Tibial artery (tissue), 4 donors: ENCODE measurements around the gene HDAC4.

Experiments
- DNase-seq, 2 donors: peaks; one replicate each; pipeline ENCODE4 v3.0.0-alpha.2; 2019
- H3K27ac ChIP-seq, 2 donors: fragments of 200-600 bp; sonication (generic) in 1 of 2; 1 replicate in 1 of 2; 2 replicates in 1 of 2; pipeline ENCODE4 v1.5.1; 2018 to 2019; ENCODE audit warnings: mild to moderate bottlenecking in 1 of 2
- H3K27me3 ChIP-seq, 2 donors: fragments of 200-600 bp; sonication (generic) in 1 of 2; one replicate each; pipeline versions ENCODE4 v1.5.1 to v1.6.0; 2016 to 2019
- H3K36me3 ChIP-seq, 3 donors: fragments of 200-600 bp; sonication (generic) in 2 of 3; one replicate each; pipeline ENCODE4 v1.5.1; 2016 to 2019; ENCODE audit warnings: mild to moderate bottlenecking in 2 of 3
- H3K4me1 ChIP-seq, 4 donors: fragments of 200-600 bp; sonication (generic) in 2 of 4; 1 replicate in 3 of 4; 2 replicates in 1 of 4; pipeline ENCODE4 v1.5.1; 2016 to 2019
- H3K4me3 ChIP-seq, 2 donors: fragments of 200-600 bp; sonication (generic) in 1 of 2; 1 replicate in 1 of 2; 2 replicates in 1 of 2; pipeline ENCODE4 v1.5.1; 2018 to 2019; ENCODE audit warnings: mild to moderate bottlenecking in 2 of 2
- H3K9me3 ChIP-seq, 3 donors: fragments of 200-600 bp; sonication (generic) in 1 of 3; one replicate each; pipeline ENCODE4 v1.5.1; 2016 to 2019
- CTCF ChIP-seq, 2 experiments: fragments of 200-600 bp in 1 of 2; fragments of 450-650 bp in 1 of 2; IDR thresholded peaks; one replicate each; pipeline ENCODE4 v1.5.1; 2017 to 2019; ENCODE audit warnings: antibody characterized with exemption in 2 of 2, mild to moderate bottlenecking in 1 of 2, moderate library complexity in 1 of 2
- intact Hi-C: fragments of 100-400 bp; cut with DNase I; formaldehyde crosslinking; loops from one replicate; pipeline ENCODE4 v1.15.0; 2023; ENCODE audit warnings: low total_unique reads

HDAC4 gene

GRCh38 chr2:239086325-239087020 is 314.3 kb downstream of the HDAC4 start:
- H3K27me3 ChIP-seq: no peaks in the 10 kb centered on the region
- intact Hi-C loops: no loop called here
- peaks cover 13 to 63% (median 39%) of the 10 kb centered on the region in 3 donors for H3K36me3 ChIP-seq
- no peaks in the 10 kb centered on the region for H3K9me3 ChIP-seq
- TF ChIP-seq CTCF (IDR thresholded peaks at IDR 0.05): no peak
- no peak for DNase-seq
- H3K27ac ChIP-seq: no peak overlapping the region
- H3K4me1 ChIP-seq: no peaks in the 10 kb centered on the region
- no peak overlapping the region for H3K4me3 ChIP-seq

GRCh38 chr2:239085201-239085992 is 315.4 kb downstream of the HDAC4 start:
- DNase-seq: no peak
- H3K4me3 ChIP-seq: no peak overlapping the region
- H3K27me3 ChIP-seq: no peaks in the 10 kb centered on the region
- no peaks in the 10 kb centered on the region for H3K4me1 ChIP-seq
- intact Hi-C loops: no loop called here
- H3K9me3 ChIP-seq: no peaks in the 10 kb centered on the region
- H3K36me3 ChIP-seq: peaks cover 13 to 68% (median 49%) of the 10 kb centered on the region in 3 donors
- TF ChIP-seq CTCF (IDR thresholded peaks at IDR 0.05): no peak
- H3K27ac ChIP-seq: no peak overlapping the region

- no peak for TF ChIP-seq CTCF (IDR thresholded peaks at IDR 0.05)
- intact Hi-C loops: no loop called here
- H3K27me3 ChIP-seq: no peaks in the 10 kb centered on the region
- no peak overlapping the region for H3K27ac ChIP-seq
- H3K4me3 ChIP-seq: no peak overlapping the region
- no peaks in the 10 kb centered on the region for H3K9me3 ChIP-seq
- no peaks in the 10 kb centered on the region for H3K4me1 ChIP-seq
- DNase-seq: no peak
- H3K36me3 ChIP-seq: peaks cover 13 to 82% (median 61%) of the 10 kb centered on the region in 3 donors
Observed at GRCh38 chr2:239084007-239084406, 316.8 kb downstream of the HDAC4 start.

- Histone ChIP-seq H3K9me3 (no peaks in the 10 kb centered on the region), H3K36me3 (peaks cover 4 to 78% (median 60%) of the 10 kb centered on the region in 3 donors), H3K27ac (no peak overlapping the region), H3K4me3 (no peak overlapping the region), H3K4me1 (no peaks in the 10 kb centered on the region), H3K27me3 (no peaks in the 10 kb centered on the region)
- intact Hi-C loops: no loop called here
- TF ChIP-seq CTCF (IDR thresholded peaks at IDR 0.05): no peak
- DNase-seq: no peak
Observed at GRCh38 chr2:239082425-239082824, 318.4 kb downstream of the HDAC4 start.

GRCh38 chr2:239081622-239082021 is 319.2 kb downstream of the HDAC4 start:
- Histone ChIP-seq H3K27ac (no peak overlapping the region), H3K36me3 (peaks cover 4 to 77% (median 57%) of the 10 kb centered on the region in 3 donors), H3K27me3 (no peaks in the 10 kb centered on the region), H3K9me3 (no peaks in the 10 kb centered on the region), H3K4me3 (no peak overlapping the region), H3K4me1 (peaks cover 0 to 2% (median under 1%) of the 10 kb centered on the region in 4 donors)
- intact Hi-C loops: no loop called here
- no peak for TF ChIP-seq CTCF (IDR thresholded peaks at IDR 0.05)
- no peak for DNase-seq
